Measurements from ENCODE around the gene WDSUB1.

- TF ChIP-seq REST (IDR thresholded peaks at IDR 0.05; ENCODE audit: insufficient read depth in 1 of 2, low read depth in 2 of 2, low read length in 2 of 2) (no peak), POLR2AphosphoS5 (IDR thresholded peaks at IDR 0.05; ENCODE audit: low read depth, low read length) (no peak)
Measured at GRCh38 chr2:159201360-159202063, 85.0 kb downstream of the WDSUB1 start.
